ENCODE data around the gene FUT1.
"Not testable (repeated sequence)": the region's sequence is repeated elsewhere in the genome, so short reads cannot be mapped to it uniquely, and the experiment has no call there.

Gene FUT1

DNA sequence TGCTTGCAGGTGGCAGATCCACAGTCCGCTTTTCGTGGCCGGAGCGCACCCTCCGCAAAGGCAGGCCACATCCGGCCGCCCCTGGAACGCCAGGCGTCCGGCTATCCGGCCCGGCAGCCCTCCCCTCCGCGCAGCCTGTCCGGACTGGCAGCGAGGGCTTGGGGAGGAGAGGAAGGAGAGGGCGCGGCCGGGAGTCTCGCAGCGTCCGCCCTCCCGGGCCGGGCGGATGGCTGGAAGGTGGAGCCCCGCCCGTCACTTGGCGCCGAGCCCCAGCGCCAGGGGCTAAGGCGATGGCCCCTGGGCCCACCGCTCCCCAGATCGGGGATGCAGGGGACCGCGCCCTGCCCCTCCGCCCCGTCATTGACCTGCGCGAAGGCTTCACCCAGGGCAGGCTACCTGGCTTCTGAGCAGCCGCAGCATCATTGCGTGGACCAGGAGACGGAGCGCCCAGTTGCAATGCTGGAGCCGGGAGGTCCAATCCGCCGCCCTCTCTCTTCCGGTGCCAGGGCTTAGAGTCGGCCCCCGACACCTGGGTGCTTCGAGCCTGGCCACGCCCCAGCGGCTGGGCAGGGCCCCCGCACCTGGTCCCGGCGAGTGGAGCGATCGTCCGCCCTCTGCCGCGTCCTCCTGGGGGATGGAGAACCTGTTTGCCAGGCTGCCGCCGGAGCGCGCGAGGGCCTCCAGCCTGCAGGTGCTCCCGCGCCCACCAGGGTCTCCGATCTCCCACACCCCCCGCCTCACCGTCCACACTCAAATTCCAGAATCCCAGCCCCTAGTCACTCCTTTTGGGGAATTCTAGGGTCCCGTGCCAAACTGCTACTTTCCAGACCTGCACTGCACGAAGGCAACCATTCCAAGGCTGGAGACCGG is at the start of gene FUT1:
FUT1 (minus strand) TSS at position 146 of the 870 bp plus-strand sequence. CDS start 1,360 bp downstream, outside the sequence.
- peak in 2 of 14 donors; percentile 37 to 83 for DNase-seq

DNA sequence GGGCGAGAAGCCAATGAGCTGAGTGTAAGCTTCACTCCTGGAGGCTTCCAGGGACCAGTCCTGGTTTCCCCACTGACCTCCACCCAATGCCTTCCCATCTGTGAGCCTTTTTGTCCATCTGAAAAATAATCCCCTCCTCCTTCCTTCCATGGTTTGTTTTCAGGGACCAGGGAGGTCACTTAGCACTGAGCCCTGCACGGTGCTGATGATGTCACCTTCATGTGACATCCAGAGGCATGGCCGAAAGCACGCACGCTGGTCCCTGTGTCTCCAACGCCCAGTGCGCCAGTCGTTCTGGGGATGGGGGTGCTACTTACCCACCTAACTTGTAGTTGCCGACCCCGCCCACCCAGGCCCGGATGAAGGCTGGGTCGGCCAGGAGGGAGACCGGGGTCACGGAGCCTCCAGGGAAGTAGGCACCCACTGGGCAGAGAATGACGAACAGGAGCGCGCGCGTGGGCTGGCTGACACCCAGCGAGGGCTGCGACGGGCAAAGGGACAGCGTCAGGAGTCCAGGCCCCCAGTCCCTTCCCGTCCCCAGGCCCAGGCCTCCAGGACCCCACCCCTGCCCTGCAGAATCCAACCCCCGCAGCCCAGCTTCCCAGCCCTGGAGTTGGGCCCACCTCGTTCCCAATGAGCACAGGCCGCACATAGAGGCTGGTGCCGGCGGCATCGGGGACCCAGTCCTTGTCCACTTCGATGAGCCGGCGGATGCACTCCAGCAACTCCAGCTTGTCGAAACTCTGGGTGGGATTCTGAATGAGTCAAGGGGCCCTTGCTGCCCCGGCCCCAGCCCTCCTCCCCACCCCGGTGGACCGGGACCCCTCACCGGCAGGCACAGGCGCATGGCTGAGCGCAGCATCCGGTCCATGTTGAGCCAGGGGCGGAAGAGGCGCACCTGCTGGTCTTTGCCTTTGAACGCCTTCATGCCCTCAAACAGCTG is 47.2 kb upstream of the FUT1 start:
- no peak for DNase-seq

DNA sequence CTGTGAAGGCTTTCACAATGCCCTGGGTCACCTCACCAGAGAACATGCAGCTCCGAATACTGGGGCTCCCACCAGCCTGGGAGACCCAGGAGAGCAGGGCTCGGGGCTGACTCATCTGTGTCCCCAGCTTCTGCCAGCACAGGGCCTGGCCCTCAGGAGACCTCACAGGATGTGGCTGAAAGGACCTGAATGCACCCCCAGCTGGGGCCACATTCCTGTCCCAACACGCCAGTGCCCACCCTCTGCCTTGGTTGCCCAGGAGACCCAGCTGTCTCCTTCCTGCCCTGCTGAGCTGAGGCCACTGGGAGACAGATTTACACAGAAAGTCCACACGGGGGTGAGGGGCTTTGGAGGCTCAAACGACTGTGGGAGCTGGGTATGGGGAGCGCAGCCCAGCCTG is 46.5 kb upstream of the FUT1 start:
- peak in 1 of 14 donors; percentile 32 for DNase-seq

DNA sequence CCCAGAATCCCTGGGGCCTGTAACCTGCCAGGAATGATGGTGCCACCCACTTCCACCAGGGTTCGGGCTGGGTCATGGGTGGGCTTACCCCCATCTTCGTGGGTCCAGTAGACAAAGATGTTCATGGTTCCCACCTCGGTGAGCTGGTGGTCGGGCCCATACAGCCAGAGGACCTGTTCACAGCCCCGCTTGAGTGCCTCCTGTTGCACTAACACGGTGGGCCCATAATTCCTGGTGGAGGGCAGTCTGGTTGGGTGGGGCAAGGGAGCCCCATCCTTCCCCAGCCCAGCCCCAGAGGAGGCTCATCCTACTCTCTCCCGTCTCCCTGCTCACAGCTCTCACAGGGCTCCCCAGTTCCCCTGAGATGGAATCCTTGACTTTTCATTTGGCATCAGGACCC is 44.7 kb upstream of the FUT1 start:
- DNase-seq = no peak

DNA sequence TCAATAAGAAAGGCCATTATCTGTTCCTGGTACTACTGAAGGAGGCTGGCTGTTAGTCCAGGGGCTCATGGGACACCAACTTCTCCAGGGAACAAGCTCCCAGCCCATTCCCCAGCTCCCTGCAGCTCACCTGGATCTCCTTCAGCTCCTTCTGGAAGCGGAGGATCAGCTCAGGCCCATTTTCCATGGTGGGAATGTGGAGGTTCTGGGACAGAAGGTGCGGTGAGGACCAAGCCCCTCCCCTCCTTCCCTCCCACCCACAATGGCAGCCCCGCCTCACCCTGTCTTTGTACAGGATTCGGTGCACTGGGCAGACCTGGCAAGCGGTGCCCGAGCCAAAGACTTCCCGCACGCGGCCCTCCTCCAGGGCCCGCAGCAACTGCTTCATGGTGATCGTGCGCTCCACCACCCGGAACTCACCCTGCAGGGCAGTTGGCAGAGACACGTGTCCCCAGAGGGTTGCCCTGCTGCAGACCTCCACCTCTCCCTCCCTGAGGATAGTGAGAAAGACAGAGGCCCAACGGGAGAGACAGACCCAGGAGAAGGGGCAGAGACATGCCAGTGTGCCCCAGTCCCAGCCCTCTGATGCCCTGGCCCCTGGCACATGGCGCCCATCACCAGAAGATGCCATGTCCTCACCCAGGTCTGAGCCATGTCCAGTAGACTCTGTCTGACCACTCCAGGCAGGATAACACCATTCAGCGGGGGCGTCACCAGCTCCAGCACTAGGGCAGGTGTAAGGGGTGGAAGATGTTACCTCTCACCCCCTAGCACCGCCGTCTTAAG is 44.0 kb upstream of the FUT1 start:
- no peak for DNase-seq

DNA sequence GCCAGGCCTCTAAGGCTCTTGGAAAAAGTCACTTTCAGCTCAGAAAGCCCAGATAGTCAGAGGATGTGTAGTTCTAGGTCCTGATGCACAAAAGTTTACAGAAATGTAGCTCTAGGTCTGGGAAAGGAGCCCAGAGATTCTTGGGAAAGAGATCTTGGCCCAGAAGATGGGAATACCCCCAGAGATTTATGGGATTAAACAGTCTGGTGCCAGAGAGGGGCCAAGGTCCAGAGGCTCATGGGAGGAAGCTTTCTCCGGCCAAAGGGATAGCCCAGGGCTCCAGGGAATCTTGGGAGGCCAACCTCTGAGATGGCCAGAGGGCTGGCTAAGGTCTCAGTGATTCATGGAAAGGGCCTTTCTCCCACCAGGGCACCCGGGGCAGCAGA is 43.2 kb upstream of the FUT1 start:
- peak in 3 of 14 donors; percentile 41 to 69 (median 61) for DNase-seq

DNA sequence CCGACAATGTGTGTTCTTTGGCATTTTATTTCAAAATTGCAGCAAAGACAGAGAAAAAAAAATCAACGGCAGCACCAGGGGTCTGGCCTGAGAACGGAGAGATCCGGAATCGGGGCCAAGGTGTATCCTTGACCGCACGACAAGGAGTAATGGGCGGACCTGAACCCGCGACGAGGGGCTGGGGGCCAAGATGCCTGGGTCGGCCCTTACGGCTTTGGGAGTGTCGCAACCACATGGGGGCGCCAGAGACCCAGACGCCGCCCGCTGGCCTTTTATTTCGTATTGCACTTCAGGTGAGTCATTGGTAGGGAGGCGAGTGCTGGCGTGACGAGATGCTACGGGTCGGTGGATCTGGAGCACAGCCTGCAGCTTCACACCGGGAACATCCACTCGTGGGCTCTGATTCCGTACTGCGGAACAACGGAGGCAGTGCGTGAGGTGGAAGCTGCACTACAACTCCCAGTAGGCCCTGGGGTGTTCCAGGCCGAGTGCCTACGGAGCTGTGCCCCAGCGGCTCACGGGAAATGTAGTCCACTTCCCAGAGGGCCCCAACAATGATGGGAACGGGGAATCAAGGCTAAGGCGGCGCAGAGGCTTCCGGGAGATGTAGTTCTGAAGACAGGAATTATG is 42.7 kb upstream of the FUT1 start:
- DNase-seq = peak; percentile 54 to 95 (median 87)

DNA sequence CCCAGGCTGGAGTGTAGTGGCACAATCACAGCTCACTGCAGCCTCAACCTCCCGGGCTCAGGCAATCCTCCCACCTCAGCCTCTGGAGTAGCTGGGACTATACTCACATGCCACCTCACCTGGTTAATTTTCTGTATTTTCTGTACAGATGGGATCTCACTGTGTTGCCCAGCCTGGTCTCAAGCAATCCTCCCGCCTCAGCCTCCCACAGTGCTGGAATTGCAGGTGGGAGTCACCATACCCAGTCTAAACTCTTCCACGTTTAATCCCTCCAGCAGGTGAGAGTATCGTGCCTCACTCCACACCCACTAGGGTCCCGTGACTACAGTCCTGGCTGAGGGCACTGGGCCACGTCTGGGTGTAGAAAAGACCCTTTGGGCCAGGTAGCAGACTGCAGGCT is 41.9 kb upstream of the FUT1 start:
- no peak for DNase-seq

DNA sequence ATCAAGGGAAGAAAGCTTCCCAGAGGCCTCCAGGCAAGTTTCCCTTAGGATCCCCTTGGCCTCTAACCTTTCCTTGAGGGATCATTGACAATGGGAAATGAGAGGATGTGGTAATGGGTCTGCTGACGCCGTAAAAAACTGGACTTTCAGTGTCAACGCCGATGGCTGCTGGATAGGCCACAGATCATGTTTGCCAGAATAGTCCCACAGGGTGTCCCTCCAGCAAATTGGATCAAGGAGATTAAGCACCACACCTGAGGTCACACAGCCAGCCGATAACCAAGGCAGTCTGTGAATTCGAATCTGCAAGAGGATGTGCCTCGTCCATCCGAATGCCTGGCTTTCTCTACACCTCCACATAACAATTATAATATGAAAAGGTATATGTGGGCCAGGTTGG is 40.8 kb upstream of the FUT1 start:
- DNase-seq = no peak

DNA sequence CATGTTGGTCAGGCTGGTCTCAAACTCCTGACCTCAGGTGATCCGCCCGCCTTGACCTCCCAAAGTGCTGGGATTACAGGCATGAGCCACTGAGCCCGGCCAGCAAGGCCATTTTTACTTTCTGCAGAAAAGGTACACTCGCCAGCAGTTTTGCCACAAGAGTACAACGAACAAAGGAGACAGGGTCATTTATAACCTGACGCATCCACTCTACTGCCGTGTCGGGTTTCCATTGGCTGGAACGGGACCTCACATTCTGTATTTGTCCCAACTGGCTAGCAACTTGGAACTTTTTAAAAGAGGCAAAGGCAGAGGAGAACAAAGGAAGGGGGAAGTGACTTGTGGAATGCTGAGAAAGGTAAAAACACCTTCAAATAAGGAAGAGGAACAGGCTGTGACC is 34.9 kb upstream of the FUT1 start:
- not testable (repeated sequence) for DNase-seq

DNA sequence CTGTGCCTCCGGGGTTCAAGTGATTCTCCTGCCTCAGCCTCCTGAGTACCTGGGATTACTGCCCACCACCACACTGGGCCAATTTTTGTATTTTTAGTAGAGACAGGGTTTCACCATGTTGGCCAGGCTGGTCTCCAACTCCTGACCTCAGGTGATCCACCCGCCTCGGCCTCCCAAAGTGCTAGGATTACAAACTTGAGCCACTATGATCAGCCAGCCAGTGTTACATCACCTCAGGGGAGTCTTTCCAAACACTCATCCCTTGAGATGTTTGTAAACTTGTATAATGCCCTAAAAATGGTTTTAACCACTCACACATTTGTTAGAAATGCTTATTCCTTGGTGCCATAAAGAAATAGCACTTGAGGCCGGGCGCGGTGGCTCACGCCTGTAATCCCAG is 34.0 kb upstream of the FUT1 start:
- not testable (repeated sequence) for DNase-seq

DNA sequence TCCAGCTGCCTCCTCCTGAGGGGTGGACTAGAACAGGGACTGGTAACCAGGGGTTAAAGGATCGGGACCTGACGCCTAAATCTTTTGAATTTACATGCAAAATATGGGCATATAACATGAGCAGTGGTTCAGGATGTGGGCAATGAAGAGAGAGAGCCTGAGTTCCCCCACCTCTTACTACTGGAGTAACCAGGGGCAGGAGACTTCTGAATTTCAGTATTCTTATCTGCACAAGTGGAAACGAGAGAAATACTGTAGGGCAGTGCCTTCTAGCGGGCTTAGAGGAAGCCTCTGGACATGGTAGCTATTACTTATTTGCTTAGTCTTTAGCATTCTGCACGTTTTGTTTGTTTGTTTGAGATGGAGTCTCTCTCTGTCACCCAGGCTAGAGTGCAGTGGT is 32.1 kb upstream of the FUT1 start:
- no peak for DNase-seq

DNA sequence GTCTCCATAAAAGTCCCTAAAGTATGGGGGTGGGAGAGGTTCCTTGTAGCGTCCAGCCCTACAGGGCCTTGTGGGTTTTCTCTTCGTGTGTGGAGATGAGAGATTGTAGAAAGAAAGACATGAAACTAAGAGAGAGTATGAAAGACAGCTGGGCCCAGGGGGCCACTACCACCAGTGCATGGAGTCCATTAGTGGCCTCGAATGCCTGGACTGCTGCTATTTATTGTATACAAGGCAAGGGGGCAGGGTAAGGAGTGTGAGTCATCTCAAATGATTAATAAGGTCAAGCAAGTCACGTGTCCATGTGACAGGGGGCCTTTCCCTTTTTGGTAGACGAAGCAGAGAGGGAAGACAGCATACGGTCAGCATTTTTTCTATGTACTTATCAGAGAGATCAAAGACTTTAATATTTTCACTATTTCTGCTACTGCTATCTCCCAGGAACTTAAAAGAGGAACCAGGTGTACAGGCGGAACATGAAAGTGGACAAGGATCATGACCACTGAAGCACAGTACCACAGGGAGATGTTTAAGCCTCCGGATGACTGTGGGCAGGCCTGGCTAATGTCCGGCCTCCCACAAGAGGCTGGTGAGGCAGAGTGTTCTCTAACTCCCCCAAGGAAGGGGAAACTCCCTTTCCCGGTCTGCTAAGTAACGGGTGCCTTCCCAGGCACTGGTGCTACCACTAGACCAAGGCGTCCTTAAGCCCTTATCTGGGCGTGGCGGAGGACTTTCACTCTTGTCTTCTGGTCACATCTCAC is 28.4 kb upstream of the FUT1 start:
- DNase-seq = peak in 2 of 14 donors; percentile 1 to 3

DNA sequence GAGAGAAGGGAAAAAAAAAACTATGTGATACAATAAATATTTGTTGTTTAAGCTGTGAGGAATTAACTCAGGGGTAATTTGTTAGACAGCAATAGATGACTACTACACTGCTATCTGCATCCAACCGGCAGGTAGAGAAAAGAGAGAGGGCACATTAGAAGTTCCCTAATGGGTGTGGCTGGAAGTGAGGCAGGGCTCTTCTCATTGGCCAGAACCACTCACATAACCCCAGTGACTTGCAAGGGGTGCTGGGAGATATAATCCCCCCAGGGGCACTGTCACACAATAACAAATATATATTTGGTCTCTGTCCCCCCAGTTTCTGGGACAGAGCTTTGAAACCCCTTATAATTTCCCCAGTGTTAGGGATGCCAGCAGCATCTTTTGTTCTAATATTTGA is 27.2 kb upstream of the FUT1 start:
- DNase-seq = no peak

DNA sequence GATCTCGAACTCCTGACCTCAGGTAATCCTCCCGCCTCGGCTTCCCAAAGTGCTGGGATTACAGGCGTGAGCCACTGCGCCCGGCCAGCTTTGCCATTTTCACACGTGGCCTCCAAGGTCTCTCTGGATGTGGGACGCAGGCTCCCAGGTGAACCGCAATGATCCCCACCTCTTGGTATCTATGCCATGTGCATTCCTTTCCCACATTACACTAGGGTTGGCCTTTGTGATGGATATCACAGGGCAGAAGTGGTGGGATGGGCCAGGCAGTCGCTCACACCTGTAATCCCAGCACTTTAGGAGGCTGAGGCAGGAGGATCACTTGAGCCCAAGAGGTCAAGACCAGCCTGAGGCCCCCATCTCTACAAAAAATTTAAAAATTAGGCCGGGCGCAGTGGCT is 25.3 kb upstream of the FUT1 start:
- no peak for DNase-seq

DNA sequence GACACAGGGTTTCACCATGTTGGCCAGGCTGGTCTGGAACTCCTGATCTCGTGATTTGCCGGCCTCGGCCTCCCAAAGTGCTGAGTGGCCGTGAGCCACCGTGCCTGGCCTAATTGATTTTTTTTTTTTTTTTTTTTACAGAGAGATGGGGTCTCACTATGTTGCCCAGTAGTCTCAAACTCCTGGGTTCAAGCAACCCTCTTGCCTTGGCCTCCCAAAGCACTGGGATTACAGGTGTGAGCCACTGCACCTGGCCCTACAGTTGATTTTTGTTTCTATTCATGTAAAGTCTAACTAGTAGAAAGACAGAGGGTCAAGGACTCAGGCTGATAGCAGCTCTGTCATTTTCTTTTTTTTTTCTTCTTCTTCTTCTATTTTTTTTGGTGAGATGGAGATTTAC is 24.7 kb upstream of the FUT1 start:
- no peak for DNase-seq

DNA sequence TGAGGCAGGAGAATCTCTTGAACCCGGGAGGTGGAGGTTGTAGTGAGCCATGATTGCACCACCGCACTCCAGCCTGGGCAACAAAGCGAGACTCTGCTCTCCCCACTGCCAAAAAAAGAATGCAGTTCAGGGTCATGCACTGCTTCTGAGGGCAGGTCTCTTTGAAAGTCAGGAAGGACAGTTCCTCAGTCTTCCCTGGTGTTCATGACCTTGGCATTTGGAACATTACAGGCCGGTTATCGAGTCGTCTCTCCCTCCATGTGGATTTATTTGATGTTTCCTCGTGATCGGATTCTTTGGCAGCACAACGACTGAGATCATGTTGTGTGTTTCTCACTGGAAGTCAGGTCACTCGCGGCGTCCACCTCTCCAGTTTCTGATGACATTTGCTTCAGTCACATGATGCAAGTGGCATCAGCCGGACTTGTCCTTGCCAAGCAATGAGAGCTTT is 20.1 kb upstream of the FUT1 start:
- DNase-seq = no peak

DNA sequence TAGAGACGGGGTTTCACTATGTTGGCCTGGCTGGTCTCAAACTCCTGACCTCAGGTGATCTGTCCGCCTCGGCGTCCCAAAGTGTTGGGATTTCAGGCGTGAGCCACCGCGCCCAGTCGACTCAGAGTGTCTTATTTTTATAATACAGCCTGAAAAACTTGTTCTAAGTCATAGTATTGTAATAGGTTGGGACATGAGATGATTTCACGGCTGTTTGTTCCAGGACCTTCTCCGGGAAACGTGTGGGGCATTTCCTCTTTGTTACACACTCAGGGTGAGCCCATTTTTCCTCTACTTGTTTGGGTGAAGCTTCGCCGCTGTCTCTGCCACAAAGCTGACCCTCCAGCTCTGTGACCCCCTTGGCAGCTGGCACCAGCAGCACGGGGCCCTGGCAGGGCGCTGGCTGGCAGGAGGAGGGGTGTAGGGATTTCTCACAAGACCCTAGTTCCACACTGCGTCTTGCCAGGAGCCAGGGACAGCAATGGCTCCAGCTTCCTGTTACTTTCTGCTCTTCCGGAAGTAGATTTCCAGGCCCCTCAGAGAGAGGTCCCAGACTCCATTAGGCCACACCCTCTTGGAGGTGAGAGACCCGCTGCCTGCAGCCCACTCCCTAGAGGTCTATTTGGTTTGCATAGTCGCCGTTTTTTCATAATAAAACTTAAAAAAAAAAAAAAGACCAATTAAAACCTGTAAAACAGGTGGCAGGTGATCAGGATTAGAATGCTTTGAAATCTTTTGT is 18.5 kb upstream of the FUT1 start:
- DNase-seq = no peak

DNA sequence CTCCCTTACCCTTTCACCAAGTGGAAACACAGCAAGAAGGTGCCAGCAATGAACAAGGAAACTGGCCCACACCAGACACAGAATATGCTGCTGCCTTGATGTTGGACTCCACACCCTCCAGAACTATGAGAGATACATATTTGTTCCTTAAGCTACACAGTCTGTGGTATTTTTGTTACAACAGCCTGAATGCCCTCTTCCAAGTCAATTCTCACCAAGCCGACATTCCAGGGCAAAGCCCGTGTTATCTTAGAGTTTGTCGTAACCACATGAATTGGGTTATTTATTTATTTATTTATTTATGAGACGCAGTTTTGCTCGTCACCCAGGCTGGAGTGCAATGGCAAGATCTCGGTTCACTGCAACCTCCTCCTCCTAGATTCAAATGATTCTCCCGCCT is 17.8 kb upstream of the FUT1 start:
- no peak for DNase-seq

DNA sequence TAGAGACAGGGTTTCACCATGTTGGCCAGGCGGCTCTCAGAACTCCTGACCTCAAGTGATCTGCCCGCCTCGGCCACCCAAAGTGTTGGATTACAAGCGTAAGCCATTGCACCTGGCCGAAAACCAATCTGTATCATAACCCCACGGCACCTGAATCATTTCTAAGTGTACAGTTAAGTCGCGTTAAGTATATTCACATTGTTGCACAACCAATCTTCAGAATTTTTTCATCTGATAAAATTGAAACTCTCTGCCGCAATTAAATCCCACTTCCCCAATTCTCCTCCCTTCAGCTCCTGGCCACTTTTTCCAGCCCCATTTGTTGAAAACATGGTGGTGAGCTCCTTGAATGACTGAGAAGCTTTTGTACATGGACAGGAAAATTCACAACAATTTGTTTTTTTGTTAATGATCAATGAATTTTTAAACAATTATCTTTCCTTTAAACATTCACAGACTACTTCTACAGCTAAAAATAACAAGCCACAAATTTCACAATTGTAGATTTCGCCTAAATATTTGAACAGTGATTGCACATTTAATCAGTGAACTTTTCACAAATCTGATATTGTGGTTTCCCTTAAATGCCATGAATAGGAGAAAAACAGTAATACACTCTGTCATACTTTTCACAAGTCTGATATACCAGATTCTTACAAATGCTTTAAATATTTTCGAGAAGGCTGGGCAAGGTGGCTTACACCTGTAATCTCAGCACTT is 16.7 kb upstream of the FUT1 start:
- DNase-seq = no peak

Data from C1 segment of cervical spinal cord (tissue), 14 donors.